Endothelial cell (in vitro differentiated cells): ENCODE data around the gene PLEKHH2. TPM values are rescaled to one million over a fixed set of nuclear protein-coding genes. Genes with fewer than 3 reads are reported as not detected.

Experiments used
- DNase-seq: peaks from one replicate; pipeline ENCODE4 v3.0.0; 2021; ENCODE audit warnings: low spot score
- H3K27ac Mint-ChIP-seq: one replicate; pipeline ENCODE4 v1.8.0; 2021; ENCODE audit warnings: mixed read lengths, inconsistent platforms; ENCODE audit not compliant: unreplicated experiment
- H3K27me3 Mint-ChIP-seq: one replicate; pipeline ENCODE4 v1.8.0; 2021; ENCODE audit warnings: mild to moderate bottlenecking, moderate library complexity, mixed read lengths, inconsistent platforms; ENCODE audit not compliant: unreplicated experiment
- H3K36me3 Mint-ChIP-seq: one replicate; pipeline ENCODE4 v1.8.0; 2021; ENCODE audit warnings: mild to moderate bottlenecking, low read depth, mixed read lengths, inconsistent platforms; ENCODE audit not compliant: unreplicated experiment
- H3K4me1 Mint-ChIP-seq: one replicate; pipeline ENCODE4 v1.8.0; 2021; ENCODE audit warnings: mild to moderate bottlenecking, mixed read lengths, inconsistent platforms; ENCODE audit not compliant: unreplicated experiment
- H3K4me3 Mint-ChIP-seq: one replicate; pipeline ENCODE4 v1.8.0; 2021; ENCODE audit warnings: mild to moderate bottlenecking, mixed read lengths, inconsistent platforms; ENCODE audit not compliant: unreplicated experiment
- H3K9me3 Mint-ChIP-seq: one replicate; pipeline ENCODE4 v1.8.0; 2021; ENCODE audit warnings: mixed read lengths, inconsistent platforms; ENCODE audit not compliant: unreplicated experiment
- CTCF ChIP-seq: fragments of 200-600 bp; sonication (generic); IDR thresholded peaks from one replicate; pipeline ENCODE4 v1.5.0; 2021; ENCODE audit warnings: antibody characterized with exemption; ENCODE audit not compliant: unreplicated experiment
- total RNA-seq: library from RNA; stranded (reverse); fragmentation: NEBNext Ultra II Directional; extraction: Animal tissue kit (Norgen Biotek cat#: 25700); gene quantifications from one replicate; pipeline ENCODE4 v1.2.1, GENCODE V29; 2021; ENCODE audit not compliant: unreplicated experiment

The PLEKHH2 gene
- total RNA-seq, 1 donor from 2014 or later = 1.6 TPM

DNA sequence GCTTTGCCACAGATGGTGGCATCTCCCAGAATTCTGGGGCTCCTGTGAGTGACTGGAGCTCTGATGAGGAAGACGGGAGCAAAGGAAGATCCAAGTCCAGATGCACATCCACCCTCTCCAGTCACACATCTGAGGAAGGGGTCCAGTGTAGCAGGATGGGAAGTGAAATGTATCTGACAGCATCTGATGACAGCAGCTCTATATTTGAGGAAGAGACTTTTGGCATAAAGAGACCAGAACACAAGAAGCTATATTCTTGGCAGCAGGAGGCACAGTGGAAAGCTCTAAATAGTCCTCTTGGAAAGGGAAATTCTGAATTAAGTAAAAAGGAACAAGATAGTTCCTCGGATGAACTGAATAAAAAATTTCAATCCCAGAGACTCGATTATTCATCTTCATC lies 62.7 kb downstream of the PLEKHH2 start:
- H3K4me1 Mint-ChIP-seq = peaks cover 3% of the 10 kb centered on the region
- no peaks in the 10 kb centered on the region for H3K36me3 Mint-ChIP-seq
- no peak overlapping the region for H3K27ac Mint-ChIP-seq
- H3K4me3 Mint-ChIP-seq = no peak overlapping the region
- no peaks in the 10 kb centered on the region for H3K27me3 Mint-ChIP-seq
- no peak for DNase-seq
- TF ChIP-seq CTCF = no peak
- no peaks in the 10 kb centered on the region for H3K9me3 Mint-ChIP-seq

GRCh38 chr2:43701111-43701510 lies 64.1 kb downstream of the PLEKHH2 start:
- H3K4me3 Mint-ChIP-seq = no peak overlapping the region
- TF ChIP-seq CTCF = no peak
- no peak for DNase-seq
- peaks cover 3% of the 10 kb centered on the region for H3K4me1 Mint-ChIP-seq
- H3K27ac Mint-ChIP-seq = no peak overlapping the region
- H3K36me3 Mint-ChIP-seq = no peaks in the 10 kb centered on the region
- H3K27me3 Mint-ChIP-seq = no peaks in the 10 kb centered on the region
- no peaks in the 10 kb centered on the region for H3K9me3 Mint-ChIP-seq

GRCh38 chr2:43707255-43708015 lies 70.4 kb downstream of the PLEKHH2 start:
- no peak for DNase-seq
- Mint-ChIP-seq H3K27me3 (peaks cover 2% of the 10 kb centered on the region), H3K27ac (no peak overlapping the region), H3K4me3 (no peak overlapping the region), H3K9me3 (no peaks in the 10 kb centered on the region), H3K36me3 (no peaks in the 10 kb centered on the region), H3K4me1 (no peaks in the 10 kb centered on the region)
- TF ChIP-seq CTCF = no peak

DNA sequence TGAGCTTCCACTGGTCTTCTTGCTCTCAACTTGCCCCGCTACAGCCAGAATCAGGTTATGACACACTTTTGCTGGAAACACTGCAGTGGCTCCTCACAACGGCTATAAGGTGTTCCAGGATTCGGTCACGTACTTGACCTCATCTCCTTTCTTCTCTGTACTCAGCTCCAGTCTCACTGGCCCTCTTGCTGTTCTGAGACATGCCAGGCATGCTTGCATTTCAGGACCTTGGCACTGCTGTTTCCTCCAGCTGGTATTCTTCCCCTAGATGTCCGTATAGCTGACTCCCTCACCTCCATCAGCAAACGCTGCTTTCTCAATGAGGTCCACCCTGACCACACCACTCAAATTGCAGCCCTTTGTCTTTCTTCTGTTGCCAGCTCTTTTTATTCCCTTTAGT lies 71.1 kb downstream of the PLEKHH2 start:
- no peak for TF ChIP-seq CTCF
- H3K9me3 Mint-ChIP-seq = no peaks in the 10 kb centered on the region
- no peaks in the 10 kb centered on the region for H3K4me1 Mint-ChIP-seq
- H3K4me3 Mint-ChIP-seq = no peak overlapping the region
- no peak overlapping the region for H3K27ac Mint-ChIP-seq
- DNase-seq = no peak
- H3K27me3 Mint-ChIP-seq = peaks cover 2% of the 10 kb centered on the region
- no peaks in the 10 kb centered on the region for H3K36me3 Mint-ChIP-seq

DNA sequence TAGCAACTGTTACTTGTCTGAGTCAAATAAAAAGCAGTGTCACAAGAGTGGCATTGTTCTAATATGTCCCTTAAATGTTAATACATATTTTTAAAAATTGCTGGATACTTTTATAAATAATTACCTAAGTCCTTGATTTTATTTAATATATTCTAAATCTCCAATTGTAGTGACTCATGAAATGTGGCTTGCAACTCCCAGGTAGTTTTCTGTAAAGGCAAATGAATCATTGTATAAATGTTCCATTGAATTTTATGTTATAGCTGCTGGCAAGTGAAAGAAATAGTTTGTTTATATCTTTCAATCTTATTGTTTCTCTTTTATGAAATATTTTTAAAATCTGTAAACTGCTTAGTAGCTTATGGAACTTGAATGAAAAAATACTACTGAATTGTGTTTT lies 71.8 kb downstream of the PLEKHH2 start:
- H3K4me1 Mint-ChIP-seq = no peaks in the 10 kb centered on the region
- no peak for TF ChIP-seq CTCF
- H3K36me3 Mint-ChIP-seq = no peaks in the 10 kb centered on the region
- no peak overlapping the region for H3K27ac Mint-ChIP-seq
- H3K9me3 Mint-ChIP-seq = no peaks in the 10 kb centered on the region
- H3K27me3 Mint-ChIP-seq = peaks cover 2% of the 10 kb centered on the region
- DNase-seq = no peak
- no peak overlapping the region for H3K4me3 Mint-ChIP-seq
